Adrenal gland (tissue), 12 donors: Measurements from ENCODE around the gene ZNF334. TPM values are rescaled to one million over a fixed set of nuclear protein-coding genes. Genes with fewer than 3 reads are reported as not detected.

ENCODE experiments used
- DNase-seq, 7 donors: peaks; one replicate each; pipeline ENCODE4 v3.0.0-alpha.2; 2019 to 2020
- H3K27ac ChIP-seq, 5 donors: fragments of 200-600 bp; sonication (generic) in 4 of 5; 1 replicate in 3 of 5; 2 replicates in 2 of 5; pipeline versions ENCODE4 v1.5.1 to v1.8.0; 2016 to 2020; ENCODE audit warnings: mild to moderate bottlenecking in 1 of 5
- H3K27me3 ChIP-seq: fragments of 200-600 bp; 2 replicates; pipeline ENCODE4 v1.8.0; 2021
- H3K36me3 ChIP-seq, 2 donors: fragments of 200-600 bp; replicated peaks in 1 of 2; 1 replicate in 1 of 2; 2 replicates in 1 of 2; pipeline versions ENCODE4 v1.5.1 to v1.8.0; 2018 to 2022
- H3K4me1 ChIP-seq, 2 donors: fragments of 200-600 bp; replicated peaks in 1 of 2; 1 replicate in 1 of 2; 2 replicates in 1 of 2; pipeline versions ENCODE4 v1.5.1 to v1.8.0; 2018 to 2021
- H3K4me3 ChIP-seq, 4 donors: fragments of 200-600 bp; sonication (generic) in 3 of 4; one replicate each; pipeline ENCODE4 v1.5.1; 2016 to 2018
- H3K9me3 ChIP-seq, 3 donors: fragments of 200-600 bp; sonication (generic) in 1 of 3; replicated peaks in 1 of 3; 1 replicate in 2 of 3; 2 replicates in 1 of 3; pipeline versions ENCODE4 v1.5.1 to v1.8.0; 2016 to 2021
- CTCF ChIP-seq, 6 experiments: fragments of 450-650 bp in 4 of 6; fragments of 200-600 bp in 2 of 6; sonication (generic) in 1 of 6; IDR thresholded peaks; 1 replicate in 5 of 6; 2 replicates in 1 of 6; pipeline versions ENCODE4 v1.5.1 to v1.8.0; 2016 to 2021; ENCODE audit warnings: antibody characterized with exemption in 6 of 6, mild to moderate bottlenecking in 2 of 6, moderate library complexity in 1 of 6
- POLR2A ChIP-seq, 2 donors: fragments of 450-650 bp; IDR thresholded peaks; one replicate each; pipeline ENCODE4 v1.6.1; 2017; ENCODE audit warnings: antibody characterized with exemption in 2 of 2, mild to moderate bottlenecking in 2 of 2, moderate library complexity in 1 of 2
- WGBS, 4 donors: extraction: QIAGEN DNeasy Blood & Tissue Kit in 2 of 4; methylation state at CpG; one replicate each; pipeline versions ENCODE4 v1.1.5 to v1.1.7; 2013 to 2017; 5-methylcytosine and 5-hydroxymethylcytosine counted together
- intact Hi-C, 2 donors: fragments of 100-400 bp; cut with DNase I; formaldehyde crosslinking; loops; one replicate each; pipeline versions ENCODE4 v1.14.1 to v1.15.0; 2022 to 2023
- polyA plus RNA-seq, 3 donors: library from polyadenylated mRNA; stranded (reverse); fragments of 200-250 nt in 2 of 3; fragments of 350-450 nt in 1 of 3; fragmentation: Illumina TruSeq in 1 of 3; extraction: RNeasy Lipid Tissue Mini Kit (QIAGEN cat#74804) in 1 of 3; gene quantifications; one replicate each; pipeline ENCODE4 v1.2.3, GENCODE V29; 2013 to 2014
- total RNA-seq, 9 donors: library from RNA; depleted of rRNA in 4 of 9; stranded (reverse); fragments of >200 nt in 4 of 9; fragments of 120-200 nt in 1 of 9; fragmentation: NEBNext Ultra II Directional in 1 of 9; extraction: Animal tissue kit (Norgen Biotek cat#: 25700) in 1 of 9; gene quantifications; one replicate each; pipeline versions ENCODE4 v1.1.0 to v1.2.4, GENCODE V29; 2013 to 2023
- donor health status: healthy with polysubstance abuse.
- donor health status: Bipolar disorder and iron deficiency.
- donor health status: DM: yes; HTN: yes; CAD: no.
- donor health status: DM: no; HTN: no; CAD: no.
- donor health status: DM: no; HTN: no; CAD: no.
- donor health status: DM: yes; HTN: yes; CAD: no.

Gene ZNF334
- total and polyA plus RNA-seq, 12 donors: 1.0 to 22.2 (median 7.2) TPM

- Histone ChIP-seq H3K36me3 (no peaks in the 10 kb centered on the region), H3K9me3 (no peaks in the 10 kb centered on the region), H3K27me3 (no peaks in the 10 kb centered on the region), H3K4me3 (no peak overlapping the region), H3K4me1 (no peaks in the 10 kb centered on the region), H3K27ac (no peak overlapping the region)
- TF ChIP-seq POLR2A (IDR thresholded peaks at IDR 0.05) (no peak), CTCF (IDR thresholded peaks at IDR 0.05) (no peak)
- WGBS, 4 donors: 65 to 88% (median 83%) methylated on average over 4 of the region's 4 CpGs
- DNase-seq: no peak
- intact Hi-C loops: no loop called here
Observed at GRCh38 chr20:46463852-46464251, 49.5 kb downstream of the ZNF334 start.

GRCh38 chr20:46461808-46462207 is 51.6 kb downstream of the ZNF334 start:
- no peaks in the 10 kb centered on the region for H3K9me3 ChIP-seq
- H3K27ac ChIP-seq: no peak overlapping the region
- H3K36me3 ChIP-seq: no peaks in the 10 kb centered on the region
- no peak overlapping the region for H3K4me3 ChIP-seq
- H3K27me3 ChIP-seq: no peaks in the 10 kb centered on the region
- intact Hi-C loops: no loop called here
- 82 to 90% (median 88%) methylated on average over 3 of the region's 3 CpGs for WGBS, 4 donors
- TF ChIP-seq POLR2A (IDR thresholded peaks at IDR 0.05) (no peak), CTCF (IDR thresholded peaks at IDR 0.05) (no peak)
- DNase-seq: no peak
- H3K4me1 ChIP-seq: no peaks in the 10 kb centered on the region

GRCh38 chr20:46458866-46459750 is 54.3 kb downstream of the ZNF334 start:
- H3K4me1 ChIP-seq: no peaks in the 10 kb centered on the region
- intact Hi-C loops: no loop called here
- H3K27me3 ChIP-seq: no peaks in the 10 kb centered on the region
- no peaks in the 10 kb centered on the region for H3K9me3 ChIP-seq
- DNase-seq: peak in 4 of 7 donors; percentile 12 to 33 (median 21)
- H3K36me3 ChIP-seq: no peaks in the 10 kb centered on the region
- 7 to 24% (median 11%) methylated on average over 21 to 36 of the region's 36 CpGs for WGBS, 4 donors
- TF ChIP-seq CTCF (IDR thresholded peaks at IDR 0.05): no peak
- TF ChIP-seq POLR2A (IDR thresholded peaks at IDR 0.05): no peak
- no peak overlapping the region for H3K27ac ChIP-seq
- H3K4me3 ChIP-seq: peak overlapping the region in 1 of 4 donors; percentile 43

- no peaks in the 10 kb centered on the region for H3K4me1 ChIP-seq
- 90 to 93% (median 91%) methylated on average over 5 of the region's 5 CpGs for WGBS, 4 donors
- no peaks in the 10 kb centered on the region for H3K9me3 ChIP-seq
- TF ChIP-seq CTCF (IDR thresholded peaks at IDR 0.05) (no peak), POLR2A (IDR thresholded peaks at IDR 0.05) (no peak)
- H3K4me3 ChIP-seq: no peak overlapping the region
- intact Hi-C loops: no loop called here
- no peaks in the 10 kb centered on the region for H3K27me3 ChIP-seq
- H3K36me3 ChIP-seq: no peaks in the 10 kb centered on the region
- H3K27ac ChIP-seq: no peak overlapping the region
- no peak for DNase-seq
Observed at GRCh38 chr20:46456255-46457028, 56.9 kb downstream of the ZNF334 start.
